Measurements from ENCODE around the gene MYBPH. TPM values are rescaled to one million over a fixed set of nuclear protein-coding genes. Genes with fewer than 3 reads are reported as not detected.

Gene MYBPH
- total RNA-seq, 1 experiment from 2014 or later, result not detected

DNA sequence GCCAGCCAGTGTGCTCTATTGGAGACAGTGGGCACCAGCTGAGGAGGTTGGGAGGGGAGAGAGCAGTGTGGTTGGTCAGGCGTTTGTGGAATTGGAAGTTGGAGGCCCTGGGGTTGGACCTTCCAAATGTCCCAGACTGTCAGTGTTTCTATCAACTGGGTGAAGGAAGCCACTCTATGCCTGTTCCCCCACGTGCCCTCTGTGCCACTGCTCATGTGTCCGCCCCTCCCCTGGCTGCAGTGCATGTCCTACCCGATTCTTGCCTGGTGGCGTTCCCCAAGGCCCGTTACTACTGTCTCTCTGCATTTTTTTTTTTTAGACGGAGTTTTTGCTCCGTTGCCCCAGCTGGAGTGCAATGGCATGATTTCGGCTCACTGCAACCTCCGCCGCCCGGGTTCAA lies 27.0 kb downstream of the MYBPH start:
- Histone ChIP-seq H3K36me3 (no peaks in the 10 kb centered on the region), H3K9me3 (no peaks in the 10 kb centered on the region), H3K4me3 (no peak overlapping the region), H3K27me3 (no peaks in the 10 kb centered on the region)
- DNase-seq, result no peak

DNA sequence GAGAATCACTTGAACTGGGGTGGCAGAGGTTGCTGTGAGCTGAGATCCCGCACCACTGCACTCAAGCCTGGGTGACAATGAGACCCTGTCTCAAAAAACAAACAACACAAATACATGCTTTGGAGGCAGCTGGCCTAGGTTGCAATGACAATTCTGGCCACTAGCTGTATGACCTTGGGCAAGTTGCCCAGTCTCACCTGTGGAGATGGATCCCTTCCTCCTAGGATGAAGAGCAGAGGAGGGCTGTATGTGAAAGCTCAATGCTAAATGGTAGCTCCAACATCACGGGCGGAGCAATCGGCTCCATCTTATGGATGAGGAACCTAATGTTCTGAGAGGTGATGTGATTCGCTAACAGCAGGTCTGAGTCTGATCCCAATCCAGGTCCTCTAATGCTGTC lies 27.5 kb downstream of the MYBPH start:
- no peaks in the 10 kb centered on the region for H3K36me3 ChIP-seq
- H3K4me3 ChIP-seq, result no peak overlapping the region
- no peaks in the 10 kb centered on the region for H3K9me3 ChIP-seq
- DNase-seq, result no peak
- no peaks in the 10 kb centered on the region for H3K27me3 ChIP-seq

DNA sequence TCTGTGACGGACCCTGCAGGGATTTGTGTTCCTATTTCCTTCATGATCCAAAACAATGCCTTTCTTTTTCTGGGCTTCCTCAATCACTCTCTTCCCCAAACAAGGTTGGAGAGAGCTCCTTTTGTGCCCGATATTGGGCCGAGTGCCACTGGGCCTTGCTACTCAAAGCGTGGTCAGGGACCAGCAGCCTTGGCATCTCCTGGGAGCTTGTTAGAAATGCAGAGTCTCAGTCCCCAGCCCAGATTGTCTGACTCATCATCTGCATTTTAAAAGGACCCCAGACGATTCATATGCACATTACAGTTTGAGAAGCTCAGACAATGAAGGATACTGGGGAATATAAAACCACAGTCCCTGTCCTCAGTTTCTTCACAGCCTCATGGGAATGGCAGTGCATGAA lies 28.2 kb downstream of the MYBPH start:
- H3K9me3 ChIP-seq, result no peaks in the 10 kb centered on the region
- no peak for DNase-seq
- H3K4me3 ChIP-seq, result no peak overlapping the region
- no peaks in the 10 kb centered on the region for H3K27me3 ChIP-seq
- H3K36me3 ChIP-seq, result no peaks in the 10 kb centered on the region

DNA sequence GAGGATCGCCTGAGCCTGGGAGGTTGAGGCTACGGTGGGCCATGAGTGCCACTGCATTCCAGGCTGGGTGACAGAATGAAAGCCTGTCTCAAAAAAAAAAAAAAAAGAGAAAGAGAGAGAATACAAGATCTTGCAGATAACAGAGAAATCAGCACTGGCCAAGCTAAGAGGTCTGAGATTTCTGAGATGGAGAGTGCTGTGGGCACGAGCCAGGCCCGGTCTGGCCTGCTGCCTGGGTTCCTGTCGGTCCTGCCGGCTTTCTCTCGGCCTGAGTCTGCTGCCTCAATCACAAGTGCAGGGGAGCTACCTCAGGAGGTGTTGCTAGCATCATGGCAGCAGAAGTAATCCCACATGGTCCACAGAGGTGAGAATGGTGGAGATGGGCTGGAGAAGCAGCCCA lies 29.1 kb downstream of the MYBPH start:
- no peaks in the 10 kb centered on the region for H3K27me3 ChIP-seq
- no peak for DNase-seq
- H3K4me3 ChIP-seq, result no peak overlapping the region
- H3K9me3 ChIP-seq, result no peaks in the 10 kb centered on the region
- no peaks in the 10 kb centered on the region for H3K36me3 ChIP-seq

DNA sequence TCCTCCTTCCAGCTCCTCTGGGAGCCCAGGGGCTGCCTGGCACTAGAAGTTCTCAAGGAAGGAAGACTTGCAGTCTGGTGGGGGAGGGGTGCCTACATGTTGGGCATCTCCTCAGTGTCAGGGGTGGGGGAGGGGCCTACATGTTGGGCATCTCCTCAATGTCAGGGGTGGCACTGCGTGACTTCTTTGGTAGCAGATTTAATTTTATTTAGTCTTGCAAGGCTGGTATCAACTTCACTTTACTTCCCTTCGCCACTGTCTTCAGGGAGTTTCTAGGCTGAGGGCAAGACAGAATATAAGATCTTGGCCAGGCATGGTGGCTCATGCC lies 29.6 kb downstream of the MYBPH start:
- Histone ChIP-seq H3K9me3 (no peaks in the 10 kb centered on the region), H3K27me3 (no peaks in the 10 kb centered on the region), H3K36me3 (no peaks in the 10 kb centered on the region), H3K4me3 (no peak overlapping the region)
- no peak for DNase-seq

DNA sequence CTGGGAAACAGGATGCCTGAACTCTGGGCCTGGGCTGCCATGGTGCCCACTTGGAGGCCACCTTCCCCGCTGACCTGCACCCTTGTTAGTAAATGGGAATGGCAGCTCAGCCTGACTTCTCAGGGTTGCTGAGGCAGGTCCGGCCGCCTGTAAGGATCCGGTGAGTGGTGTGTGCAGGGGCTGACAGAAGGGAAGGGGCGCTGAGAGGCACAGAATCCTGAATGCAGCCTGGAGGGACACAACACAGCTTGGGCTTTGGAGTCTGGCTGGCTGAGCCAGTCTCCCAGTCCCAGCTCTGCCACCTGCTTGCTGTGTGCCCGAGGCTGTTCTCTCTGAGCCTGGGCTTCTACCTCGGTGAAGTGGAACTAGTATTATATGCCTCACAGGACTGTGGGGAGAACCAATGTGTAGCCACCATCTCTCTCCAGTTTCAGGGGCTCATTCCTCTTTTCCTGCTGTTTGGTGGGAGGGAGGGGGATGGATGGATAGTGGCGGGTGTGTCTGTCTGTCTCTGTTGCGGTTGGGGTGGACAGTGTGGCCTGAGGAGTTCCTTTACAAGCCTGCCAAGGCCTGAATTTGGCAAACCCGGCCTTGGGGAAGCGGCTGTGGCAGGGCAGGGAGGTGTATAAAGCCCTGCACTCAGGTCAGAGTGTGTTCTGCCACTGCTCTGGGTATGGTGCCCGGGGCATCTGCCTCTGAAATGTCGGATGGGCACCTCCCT lies 30.1 kb downstream of the MYBPH start:
- Histone ChIP-seq H3K27me3 (no peaks in the 10 kb centered on the region), H3K9me3 (no peaks in the 10 kb centered on the region), H3K4me3 (no peak overlapping the region), H3K36me3 (no peaks in the 10 kb centered on the region)
- DNase-seq, result no peak

DNA sequence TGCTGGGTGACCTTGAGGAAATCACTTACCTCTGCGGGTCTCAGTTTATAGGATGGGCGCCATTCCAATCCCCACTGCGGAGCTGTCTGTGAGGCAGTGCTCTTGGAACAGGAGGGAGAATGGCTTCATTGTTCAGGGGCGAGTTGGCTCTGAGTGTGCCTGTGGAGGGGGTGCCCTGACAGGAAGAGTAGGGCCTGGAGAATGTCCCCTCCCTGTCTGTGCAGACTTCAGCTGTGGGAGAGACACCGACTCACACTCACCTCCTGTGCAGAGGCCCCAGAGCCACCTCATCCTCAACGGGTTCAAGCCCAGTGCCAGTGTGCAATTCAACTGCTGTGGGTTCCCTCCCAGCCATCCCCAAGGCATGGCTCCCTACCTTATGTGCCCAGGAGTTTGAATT lies 31.0 kb downstream of the MYBPH start:
- H3K4me3 ChIP-seq, result no peak overlapping the region
- H3K9me3 ChIP-seq, result no peaks in the 10 kb centered on the region
- no peaks in the 10 kb centered on the region for H3K36me3 ChIP-seq
- no peaks in the 10 kb centered on the region for H3K27me3 ChIP-seq
- DNase-seq, result peak; percentile 52

DNA sequence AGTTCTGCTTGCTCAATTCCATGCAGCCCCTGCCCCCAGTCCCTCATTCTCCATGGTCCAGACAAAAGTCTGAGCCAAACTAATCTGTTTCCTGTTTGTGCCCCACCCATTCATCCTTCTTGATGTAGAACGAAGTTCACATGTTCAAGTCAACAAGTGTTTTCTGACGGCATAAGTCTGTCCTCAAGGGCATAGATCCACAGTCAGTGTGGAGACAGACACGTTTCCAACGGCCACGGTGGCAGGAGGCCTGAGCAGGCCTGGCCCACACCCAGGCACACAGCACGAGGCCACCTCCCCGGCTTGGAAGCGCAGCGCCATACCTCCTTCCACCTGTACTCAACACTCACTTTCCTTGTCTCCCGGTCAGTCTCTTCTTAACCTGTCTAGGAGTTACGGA lies 32.0 kb downstream of the MYBPH start:
- H3K36me3 ChIP-seq, result no peaks in the 10 kb centered on the region
- no peaks in the 10 kb centered on the region for H3K9me3 ChIP-seq
- H3K4me3 ChIP-seq, result no peak overlapping the region
- no peak for DNase-seq
- H3K27me3 ChIP-seq, result no peaks in the 10 kb centered on the region

DNA sequence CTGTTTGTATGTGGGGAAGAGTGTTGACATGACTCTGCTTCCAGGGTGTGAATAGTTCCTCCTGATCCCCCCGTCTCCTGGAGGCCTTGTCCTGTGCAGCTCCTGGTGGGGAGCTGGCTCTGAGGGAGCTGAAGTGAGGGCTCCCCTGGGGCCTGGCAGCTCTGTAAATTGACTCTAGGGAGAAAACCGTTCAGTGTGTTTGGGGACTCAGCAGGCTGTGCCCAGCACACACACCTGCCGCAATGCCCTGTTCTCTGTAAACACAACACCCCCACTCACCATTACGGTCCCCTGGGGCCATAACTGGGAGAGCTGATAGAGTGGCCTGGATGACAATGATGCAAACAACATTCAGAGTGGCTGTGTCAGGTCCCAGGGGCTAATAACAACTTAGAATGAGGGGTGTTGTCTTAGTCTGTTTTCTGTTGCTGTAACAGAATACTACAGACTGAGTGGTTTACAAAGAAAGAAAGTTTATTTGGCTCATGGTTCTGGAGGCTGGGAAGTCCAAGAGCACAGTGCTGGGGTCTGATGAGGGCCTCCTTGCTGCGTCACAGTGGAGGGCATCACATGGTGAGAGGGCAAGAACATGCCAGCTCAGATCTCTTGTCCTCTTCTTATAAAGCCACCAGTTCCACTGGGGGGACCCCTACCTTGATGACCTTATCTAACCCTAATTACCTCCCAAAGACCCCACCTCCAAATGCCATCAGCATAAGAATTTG lies 32.8 kb downstream of the MYBPH start:
- DNase-seq, result no peak
- Histone ChIP-seq H3K36me3 (no peaks in the 10 kb centered on the region), H3K9me3 (no peaks in the 10 kb centered on the region), H3K27me3 (no peaks in the 10 kb centered on the region), H3K4me3 (no peak overlapping the region)

DNA sequence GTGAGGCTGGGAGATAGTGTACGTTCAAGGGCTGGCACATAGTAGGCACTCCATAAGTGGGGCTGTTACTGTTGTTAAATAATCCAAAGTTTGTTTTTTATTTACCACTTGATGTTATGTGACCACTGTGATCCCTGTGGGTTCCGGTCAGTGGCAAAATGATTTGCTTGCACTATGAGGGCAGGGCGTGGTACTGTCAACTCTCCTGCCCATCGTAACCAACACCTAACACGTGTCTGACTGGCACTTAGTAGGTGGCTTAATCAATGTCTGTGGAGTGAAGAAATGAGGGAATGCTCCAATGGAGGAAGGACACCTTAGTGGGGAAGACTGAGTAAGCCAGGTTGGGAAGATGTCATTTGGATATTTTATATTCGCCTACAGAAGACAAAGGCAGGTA lies 33.5 kb downstream of the MYBPH start:
- Histone ChIP-seq H3K9me3 (no peaks in the 10 kb centered on the region), H3K4me3 (no peak overlapping the region), H3K27me3 (no peaks in the 10 kb centered on the region), H3K36me3 (no peaks in the 10 kb centered on the region)
- no peak for DNase-seq

DNA sequence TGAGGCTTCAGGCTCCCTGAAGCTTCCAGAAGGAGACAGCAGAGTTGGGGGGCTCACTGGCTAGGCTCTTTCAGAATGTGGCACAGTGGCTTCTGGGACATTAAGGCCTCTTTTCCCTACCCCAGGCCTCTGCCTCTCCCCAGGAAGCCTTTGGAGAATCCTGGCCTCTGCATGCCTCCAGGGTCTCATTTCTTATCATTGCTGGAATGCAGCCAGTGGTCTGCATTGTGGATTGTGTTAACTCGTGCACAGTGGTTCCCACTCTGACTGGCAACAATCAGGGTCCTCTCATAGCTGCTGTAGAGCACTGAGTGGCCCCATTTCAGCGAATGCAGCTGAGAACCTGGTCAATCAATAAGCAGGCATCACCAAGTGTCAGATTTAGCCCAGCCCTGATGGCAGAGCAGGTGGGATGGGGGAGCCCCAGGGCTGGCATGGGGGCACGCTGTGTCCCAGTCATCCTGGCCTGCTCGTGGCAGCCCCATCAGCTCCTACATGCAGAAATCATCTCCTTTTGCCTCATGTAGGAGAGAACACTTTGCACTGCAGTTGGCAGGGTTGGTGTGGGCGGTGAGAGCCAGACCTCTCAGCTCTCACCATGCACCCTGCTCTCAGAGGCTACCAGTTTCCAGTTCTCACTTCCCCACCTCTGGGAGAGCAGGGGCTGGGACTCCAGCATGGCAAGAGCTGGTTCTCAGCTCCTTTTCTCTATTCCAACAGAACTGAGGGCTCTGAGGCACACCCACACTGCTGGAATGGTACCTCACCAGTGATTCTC lies 34.7 kb downstream of the MYBPH start:
- H3K36me3 ChIP-seq, result no peaks in the 10 kb centered on the region
- no peak overlapping the region for H3K4me3 ChIP-seq
- DNase-seq, result no peak
- no peaks in the 10 kb centered on the region for H3K27me3 ChIP-seq
- no peaks in the 10 kb centered on the region for H3K9me3 ChIP-seq

DNA sequence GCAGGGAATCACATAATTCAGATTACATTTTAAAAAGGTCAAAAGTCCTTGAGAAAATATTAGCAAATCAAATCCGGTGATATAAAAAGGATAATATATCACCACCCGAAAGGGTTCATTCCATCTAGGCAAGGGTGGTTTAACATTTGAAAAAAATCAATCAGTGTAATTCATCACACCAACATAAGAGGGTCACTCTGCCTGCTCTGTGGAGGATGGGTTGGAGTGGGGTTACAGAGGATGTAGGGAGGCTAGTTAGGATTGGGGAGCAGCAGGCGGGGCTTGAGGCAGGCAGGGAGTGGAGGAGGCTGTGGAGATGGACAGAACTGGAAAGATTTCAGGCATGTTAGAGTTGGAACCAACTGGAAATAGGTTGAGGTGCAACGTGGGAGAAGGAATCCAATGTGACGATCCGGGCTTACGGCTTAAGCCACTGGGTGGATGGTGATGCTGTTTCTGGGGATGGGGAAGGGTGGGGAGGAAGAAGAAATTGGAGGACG lies 35.6 kb downstream of the MYBPH start:
- DNase-seq, result no peak
- Histone ChIP-seq H3K4me3 (no peak overlapping the region), H3K27me3 (no peaks in the 10 kb centered on the region), H3K9me3 (no peaks in the 10 kb centered on the region), H3K36me3 (no peaks in the 10 kb centered on the region)

DNA sequence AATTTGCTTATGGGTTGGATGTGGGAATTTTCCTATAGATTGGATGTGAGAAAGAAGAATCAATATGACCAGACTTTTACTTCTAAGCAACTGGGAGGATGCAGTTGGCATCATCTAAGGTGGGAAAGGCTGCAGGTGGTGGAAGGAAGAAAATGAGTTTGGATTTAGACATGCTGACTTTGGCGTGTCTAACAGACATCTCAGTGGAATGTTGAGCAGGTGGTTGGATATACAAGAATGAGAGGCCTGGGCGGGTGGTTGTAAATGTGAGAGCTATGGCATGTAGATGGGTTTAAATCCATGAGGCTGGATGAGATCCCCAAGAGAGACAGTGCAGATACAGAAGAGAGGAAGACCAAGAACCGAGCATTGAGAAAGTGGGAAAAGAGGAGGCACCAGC lies 37.6 kb downstream of the MYBPH start:
- no peaks in the 10 kb centered on the region for H3K27me3 ChIP-seq
- no peak for DNase-seq
- no peaks in the 10 kb centered on the region for H3K9me3 ChIP-seq

DNA sequence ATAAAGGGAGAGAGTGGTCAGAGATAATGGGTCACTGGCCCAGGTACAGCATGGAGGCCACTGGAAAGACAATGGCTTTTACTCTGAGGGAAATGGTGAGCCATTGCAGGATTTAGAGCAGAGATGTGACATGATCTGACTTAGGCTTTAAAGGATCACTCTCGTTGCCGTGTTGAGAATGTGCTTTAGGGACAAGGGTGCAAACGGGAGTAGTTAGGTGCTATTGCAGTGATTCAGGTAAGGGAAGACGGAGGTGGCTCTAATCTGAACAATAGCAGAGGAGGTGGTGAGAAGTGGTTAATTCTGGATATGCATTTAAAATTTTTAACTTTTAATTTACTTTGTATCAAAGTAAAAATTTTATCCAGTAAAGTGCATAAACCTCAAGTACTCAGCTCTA lies 38.3 kb downstream of the MYBPH start:
- Histone ChIP-seq H3K9me3 (no peaks in the 10 kb centered on the region), H3K27me3 (no peaks in the 10 kb centered on the region)
- DNase-seq, result no peak

More for the DNA sequence above, 37.6 kb downstream of the MYBPH start:
- H3K36me3 ChIP-seq, result no peaks in the 10 kb centered on the region
- H3K4me3 ChIP-seq, result no peak overlapping the region

DNA sequence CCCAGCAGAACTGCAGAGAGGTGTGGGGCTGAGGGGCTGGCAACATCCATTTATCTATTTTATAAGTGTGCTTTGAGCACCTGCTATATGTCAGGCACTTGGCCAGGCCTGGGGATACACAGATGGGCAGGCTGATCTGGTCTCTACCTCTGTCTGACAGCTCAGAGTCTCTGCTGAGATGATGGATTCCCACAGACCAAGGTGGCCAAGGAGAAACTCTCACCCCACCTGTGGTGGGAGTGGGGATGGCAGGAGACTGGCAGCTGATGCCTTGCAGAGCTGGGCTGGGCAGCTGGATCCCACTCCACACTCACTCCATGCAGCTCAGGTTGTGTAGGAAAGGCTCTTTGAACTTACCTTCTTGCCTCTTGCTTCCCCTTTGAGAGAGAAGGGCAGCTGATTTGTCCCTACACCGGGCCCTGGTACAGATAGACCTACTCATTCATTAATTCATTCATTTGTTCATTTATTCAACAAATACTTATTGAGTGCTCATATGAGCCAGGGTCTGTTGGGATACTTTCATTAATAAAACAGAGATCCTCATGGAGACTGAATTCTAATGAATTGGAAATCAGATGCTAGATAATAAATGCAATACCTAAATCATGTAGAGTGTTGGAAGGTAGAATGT lies 39.1 kb downstream of the MYBPH start:
- no peaks in the 10 kb centered on the region for H3K9me3 ChIP-seq
- DNase-seq, result no peak
- no peaks in the 10 kb centered on the region for H3K36me3 ChIP-seq
- H3K27me3 ChIP-seq, result no peaks in the 10 kb centered on the region
- H3K4me3 ChIP-seq, result no peak overlapping the region

More for the DNA sequence above, 38.3 kb downstream of the MYBPH start:
- Histone ChIP-seq H3K36me3 (no peaks in the 10 kb centered on the region), H3K4me3 (no peak overlapping the region)

DNA sequence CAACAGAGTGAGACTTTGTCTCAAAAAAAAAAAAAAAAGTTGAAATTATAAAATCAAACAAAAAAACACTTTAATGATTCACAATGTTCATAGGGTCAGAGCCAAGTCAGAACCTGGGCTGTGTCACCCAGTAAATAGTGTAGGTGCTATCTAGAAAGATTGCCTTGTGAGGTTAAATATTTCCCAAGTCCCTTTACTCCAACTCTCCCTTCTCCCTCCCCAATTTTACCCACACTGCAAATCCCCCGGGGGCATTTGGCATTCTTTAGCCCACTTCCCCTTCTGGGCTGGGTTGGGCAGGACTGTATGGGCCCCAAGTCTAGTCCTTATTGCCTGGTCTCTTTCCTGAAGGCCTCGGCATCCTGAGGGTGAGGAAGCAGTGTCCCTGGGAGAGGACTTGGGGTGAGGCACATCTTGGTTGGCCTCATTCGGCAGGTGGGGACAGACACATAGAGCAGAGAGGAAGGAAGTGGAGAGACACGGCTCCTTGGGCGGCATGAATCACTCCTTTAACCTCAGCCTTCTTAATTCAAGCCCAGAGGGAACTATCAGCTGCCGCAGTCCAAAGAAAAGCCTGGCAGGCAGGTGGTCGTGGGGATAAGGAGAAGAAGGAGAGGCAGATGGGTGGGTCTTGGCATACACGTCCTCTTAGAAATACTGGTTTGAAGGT lies 39.9 kb downstream of the MYBPH start:
- no peak for DNase-seq
- Histone ChIP-seq H3K9me3 (no peaks in the 10 kb centered on the region), H3K4me3 (no peak overlapping the region), H3K27me3 (no peaks in the 10 kb centered on the region), H3K36me3 (no peaks in the 10 kb centered on the region)
